Measurements from ENCODE around the gene TK1. TPM values are rescaled to one million over a fixed set of nuclear protein-coding genes. Genes with fewer than 3 reads are reported as not detected.
A peak's percentile ranks its signal among the peaks of the same experiment; 100 is the strongest.

TK1 gene
- total RNA-seq, 2 experiments from 2014 or later = 121 to 136 TPM

GRCh38 chr17:78226759-78227454 lies 40.1 kb upstream of the TK1 start:
- Mint-ChIP-seq H3K9me3 (no peaks in the 10 kb centered on the region), H3K4me1 (peaks cover 11% of the 10 kb centered on the region), H3K4me3 (no peak overlapping the region), H3K36me3 (ENCODE audit: low read depth) (peaks cover 33% of the 10 kb centered on the region), H3K27me3 (peaks cover 30% of the 10 kb centered on the region), H3K27ac (no peak overlapping the region)
- DNase-seq = no peak
- ChIA-PET POLR2A (interaction anchor here (0.6 kb wide), 1 partner anchor 369 kb away, joined by 3 read pairs; no protein-coding TSS in a partner anchor), CTCF (interaction anchor here (1.2 to 2.4 kb wide), 5 partner anchors 9 to 25 kb away, joined by 3 to 16 read pairs (median 5); no protein-coding TSS in a partner anchor)

- DNase-seq = no peak
- no peaks in the 10 kb centered on the region for H3K9me3 Mint-ChIP-seq
- ChIA-PET POLR2A (interaction anchor here (0.9 kb wide), 1 partner anchor 20 kb away, joined by 5 read pairs; no protein-coding TSS in a partner anchor), CTCF (interaction anchor here (1.5 to 2.4 kb wide), 4 partner anchors 11 to 24 kb away, joined by 4 to 16 read pairs (median 6); no protein-coding TSS in a partner anchor)
- no peak overlapping the region for H3K4me3 Mint-ChIP-seq
- peaks cover 26% of the 10 kb centered on the region for H3K27me3 Mint-ChIP-seq
- no peak overlapping the region for H3K27ac Mint-ChIP-seq
- H3K4me1 Mint-ChIP-seq = peaks cover 11% of the 10 kb centered on the region
- H3K36me3 Mint-ChIP-seq (ENCODE audit: low read depth) = peaks cover 37% of the 10 kb centered on the region
Observed at GRCh38 chr17:78226055-78226758, 39.4 kb upstream of the TK1 start.

- ChIA-PET POLR2A (interaction anchor here (0.9 kb wide), 1 partner anchor 21 kb away, joined by 5 read pairs; no protein-coding TSS in a partner anchor), CTCF (interaction anchor here (1.5 to 2.4 kb wide), 2 partner anchors 13 to 25 kb away, joined by 5 to 16 read pairs; no protein-coding TSS in a partner anchor)
- H3K4me3 Mint-ChIP-seq = no peak overlapping the region
- peaks cover 16% of the 10 kb centered on the region for H3K27me3 Mint-ChIP-seq
- H3K36me3 Mint-ChIP-seq (ENCODE audit: low read depth) = peaks cover 43% of the 10 kb centered on the region
- H3K9me3 Mint-ChIP-seq = no peaks in the 10 kb centered on the region
- H3K4me1 Mint-ChIP-seq = peaks cover 11% of the 10 kb centered on the region
- no peak for DNase-seq
- H3K27ac Mint-ChIP-seq = no peak overlapping the region
Observed at GRCh38 chr17:78225088-78225865, 38.4 kb upstream of the TK1 start.

- Mint-ChIP-seq H3K27ac (no peak overlapping the region), H3K27me3 (peaks cover 11% of the 10 kb centered on the region), H3K36me3 (ENCODE audit: low read depth) (peaks cover 48% of the 10 kb centered on the region), H3K4me3 (no peak overlapping the region), H3K9me3 (no peaks in the 10 kb centered on the region), H3K4me1 (peaks cover 15% of the 10 kb centered on the region)
- ChIA-PET CTCF (no interaction called here), POLR2A (interaction anchor here (0.7 kb wide), 1 partner anchor 15 kb away, joined by 6 read pairs; no protein-coding TSS in a partner anchor)
- DNase-seq = no peak
Observed at GRCh38 chr17:78224231-78225087, 37.6 kb upstream of the TK1 start.

GRCh38 chr17:78223765-78224164 lies 36.9 kb upstream of the TK1 start:
- Mint-ChIP-seq H3K36me3 (ENCODE audit: low read depth) (peaks cover 55% of the 10 kb centered on the region), H3K27ac (no peak overlapping the region), H3K9me3 (no peaks in the 10 kb centered on the region), H3K4me1 (peaks cover 21% of the 10 kb centered on the region), H3K4me3 (no peak overlapping the region), H3K27me3 (peaks cover 8% of the 10 kb centered on the region)
- CTCF ChIA-PET = interaction anchor here (1.1 to 1.4 kb wide), 3 partner anchors 16 to 27 kb away, joined by 3 to 4 read pairs (median 4); no protein-coding TSS in a partner anchor
- POLR2A ChIA-PET = interaction anchor here (0.7 kb wide), 1 partner anchor 15 kb away, joined by 6 read pairs; no protein-coding TSS in a partner anchor
- DNase-seq = no peak

GRCh38 chr17:78223061-78223460 lies 36.2 kb upstream of the TK1 start:
- Mint-ChIP-seq H3K27me3 (peaks cover 4% of the 10 kb centered on the region), H3K36me3 (ENCODE audit: low read depth) (peaks cover 58% of the 10 kb centered on the region), H3K4me1 (peaks cover 23% of the 10 kb centered on the region), H3K4me3 (no peak overlapping the region), H3K9me3 (no peaks in the 10 kb centered on the region), H3K27ac (peak overlapping the region; percentile 6)
- DNase-seq = no peak
- ChIA-PET POLR2A (no interaction called here), CTCF (interaction anchor here (0.6 to 1.4 kb wide), 4 partner anchors 15 to 30 kb away, joined by 3 to 4 read pairs (median 4); no protein-coding TSS in a partner anchor)

- Mint-ChIP-seq H3K4me3 (no peak overlapping the region), H3K36me3 (ENCODE audit: low read depth) (peaks cover 61% of the 10 kb centered on the region), H3K27ac (no peak overlapping the region), H3K27me3 (no peaks in the 10 kb centered on the region), H3K4me1 (peaks cover 33% of the 10 kb centered on the region), H3K9me3 (no peaks in the 10 kb centered on the region)
- no peak for DNase-seq
- POLR2A ChIA-PET = no interaction called here
- CTCF ChIA-PET = interaction anchor here (0.7 to 1.1 kb wide), 2 partner anchors 37 to 43 kb away, joined by 3 read pairs; no protein-coding TSS in a partner anchor
Observed at GRCh38 chr17:78219396-78220150, 32.7 kb upstream of the TK1 start.

- no peak for DNase-seq
- Mint-ChIP-seq H3K36me3 (ENCODE audit: low read depth) (peaks cover 28% of the 10 kb centered on the region), H3K9me3 (no peaks in the 10 kb centered on the region), H3K27ac (peak overlapping the region; percentile 95), H3K4me1 (peaks cover 30% of the 10 kb centered on the region), H3K27me3 (no peaks in the 10 kb centered on the region), H3K4me3 (peak overlapping the region; percentile 95)
- ChIA-PET CTCF (interaction anchor here (0.7 to 1.7 kb wide), 3 partner anchors 13 to 36 kb away, joined by 3 to 4 read pairs (median 4); no protein-coding TSS in a partner anchor), POLR2A (no interaction called here)
Observed at GRCh38 chr17:78214706-78215061, 27.8 kb upstream of the TK1 start.

- Mint-ChIP-seq H3K36me3 (ENCODE audit: low read depth) (peaks cover 23% of the 10 kb centered on the region), H3K27ac (peak within 1 kb of the TSS; percentile 95), H3K4me3 (peak within 1 kb of the TSS; percentile 95), H3K27me3 (no peaks in the 10 kb centered on the region), H3K4me1 (peaks cover 25% of the 10 kb centered on the region), H3K9me3 (no peaks in the 10 kb centered on the region)
- POLR2A ChIA-PET = no interaction called here
- peak; percentile 93 for DNase-seq
- CTCF ChIA-PET = interaction anchor here (0.7 to 1.7 kb wide), 3 partner anchors 12 to 92 kb away, joined by 3 to 4 read pairs (median 3); no protein-coding TSS in a partner anchor
Observed at GRCh38 chr17:78214016-78214705, 27.3 kb upstream of the TK1 start, which contains the start of gene BIRC5. BIRC5 (plus strand) TSS chr17:78214253; CDS start chr17:78214317, 64 bp downstream.

- peaks cover 13% of the 10 kb centered on the region for H3K4me1 Mint-ChIP-seq
- H3K27ac Mint-ChIP-seq = no peak overlapping the region
- no peak for DNase-seq
- CTCF ChIA-PET = no interaction called here
- H3K27me3 Mint-ChIP-seq = no peaks in the 10 kb centered on the region
- H3K4me3 Mint-ChIP-seq = no peak overlapping the region
- peaks cover 8% of the 10 kb centered on the region for H3K36me3 Mint-ChIP-seq (ENCODE audit: low read depth)
- POLR2A ChIA-PET = no interaction called here
- H3K9me3 Mint-ChIP-seq = no peaks in the 10 kb centered on the region
Observed at GRCh38 chr17:78211032-78211431, 24.2 kb upstream of the TK1 start.

- Mint-ChIP-seq H3K36me3 (ENCODE audit: low read depth) (peaks cover 5% of the 10 kb centered on the region), H3K4me1 (peaks cover 8% of the 10 kb centered on the region), H3K4me3 (no peak overlapping the region), H3K9me3 (no peaks in the 10 kb centered on the region), H3K27ac (no peak overlapping the region), H3K27me3 (no peaks in the 10 kb centered on the region)
- no peak for DNase-seq
- ChIA-PET CTCF (no interaction called here), POLR2A (no interaction called here)
Observed at GRCh38 chr17:78210111-78210510, 23.3 kb upstream of the TK1 start.

Data from activated CD4-positive, alpha-beta T cell treated with anti-CD3 and anti-CD28 coated beads, Interleukin-2, amount 10 ng/mL, durations not matched to agents 7 days and 5 days (primary cell).